ENCODE results near the gene GPR160. TPM values are rescaled to one million over a fixed set of nuclear protein-coding genes. Genes with fewer than 3 reads are reported as not detected.

Gene GPR160
- total and polyA plus RNA-seq, 9 of the 15 experiments (the other 6 are each of a cell fraction or from before 2014, with no cell fraction given): 1.3 to 10.5 (median 8.3) TPM

GRCh38 chr3:170100944-170101343 lies 63.1 kb downstream of the GPR160 start:
- 87% methylated on average over 1 of the region's 1 CpG for WGBS (ENCODE audit: insufficient coverage, low coverage, missing lambda C conversion rate)
- Histone ChIP-seq H3K9ac (ENCODE audit: insufficient read depth in 1 of 2, low read depth in 2 of 2, low read length in 2 of 2) (no peak overlapping the region), H3K36me3 (ENCODE audit: control insufficient read depth, insufficient read depth, low read length) (peaks cover 72% of the 10 kb centered on the region), H3K79me2 (ENCODE audit: control insufficient read depth, insufficient read depth, low read length) (no peaks in the 10 kb centered on the region), H3K27ac (ENCODE audit: extremely low read depth, low read depth, low read length) (no peak overlapping the region), H3K9me3 (replicated peaks; ENCODE audit: control insufficient read depth, insufficient read depth, low read depth, low read length) (no peaks in the 10 kb centered on the region), H2AFZ (ENCODE audit: low read depth, low read length) (no peak overlapping the region), H3K4me2 (ENCODE audit: insufficient read depth, low read length) (no peak overlapping the region), H4K20me1 (replicated peaks; ENCODE audit: control insufficient read depth, insufficient read depth, low read length) (no peaks in the 10 kb centered on the region), H3K27me3 (ENCODE audit: control insufficient read depth in 2 of 2, insufficient read depth in 2 of 2, low read length in 2 of 2) (no peaks in the 10 kb centered on the region), H3K4me1 (replicated peaks in 1 of 2; ENCODE audit: control insufficient read depth in 2 of 2, insufficient read depth in 2 of 2, low read length in 2 of 2) (no peaks in the 10 kb centered on the region), H3K9me1 (ENCODE audit: control insufficient read depth, insufficient read depth, low read length) (no peaks in the 10 kb centered on the region), H3K4me3 (no peak overlapping the region)
- in situ Hi-C loops (cut with MboI) (no loop called here), intact Hi-C loops (cut with micrococcal nuclease) (no loop called here)
- ATAC-seq: no peak
- peak; percentile 61 for FAIRE-seq
- BruUV-seq (replicated peaks): no TSS peak
- POLR2A ChIA-PET: interaction anchor here (0.7 to 2.1 kb wide), 3 partner anchors 10 to 12 kb away, joined by 3 to 9 read pairs (median 3); no protein-coding TSS in a partner anchor
- DNase-seq (ENCODE audit: extremely low read depth in 1 of 4, low spot score in 3 of 4): no peak
- CTCF ChIA-PET (ENCODE audit: low intra/inter-chr PET ratio): no interaction called here
- no peak for TF ChIP-seq ZBTB26 (CRISPR knock-in tag; IDR thresholded peaks at IDR 0.05)
- TF ChIP-seq PTRF (tag; IDR thresholded peaks at IDR 0.05): no peak
- no peak for TF ChIP-seq CHD4 (IDR thresholded peaks at IDR 0.05; ENCODE audit: insufficient read depth, insufficient replicate concordance, low read depth, low read length, poor library complexity, severe bottlenecking)
- no peak for TF ChIP-seq NFIX (CRISPR knock-in tag; IDR thresholded peaks at IDR 0.05; ENCODE audit: low read depth)
- no peak for TF ChIP-seq CTBP1 (IDR thresholded peaks at IDR 0.05; ENCODE audit: borderline replicate concordance)
- TF ChIP-seq MAFG (tag; conservative IDR thresholded peaks at IDR 0.05): 0 out of 2 replicates have a peak, but pooled peaks have one; percentile 5
- no peak for TF ChIP-seq PBX2 (CRISPR knock-in tag; IDR thresholded peaks at IDR 0.05; ENCODE audit: low read depth)
- no peak for TF ChIP-seq PBX2 (tag; conservative IDR thresholded peaks at IDR 0.05; ENCODE audit: low read depth)
- TF ChIP-seq ZNF316 (IDR thresholded peaks at IDR 0.05): peak; percentile 63
- TF ChIP-seq ZNF512 (tag; IDR thresholded peaks at IDR 0.05): no peak
- TF ChIP-seq CTCF (IDR thresholded peaks at IDR 0.05 in 2 of 3, conservative IDR thresholded peaks at IDR 0.05 in 1 of 3; ENCODE audit: insufficient read depth in 2 of 3, low read depth in 1 of 3, low read length in 3 of 3): no peak
- peak; percentile 41 for TF ChIP-seq C11orf30 (IDR thresholded peaks at IDR 0.05; ENCODE audit: low read depth)
- TF ChIP-seq ZNF133 (CRISPR knock-in tag; IDR thresholded peaks at IDR 0.05): no peak
- no peak for TF ChIP-seq GTF2E2 (tag; IDR thresholded peaks at IDR 0.05)
- no peak for TF ChIP-seq ZNF217 (CRISPR knock-in tag; IDR thresholded peaks at IDR 0.05)

Measured in K562 (cell line).